Sigmoid colon (tissue), 4 donors: ENCODE measurements around the gene C2orf81.

ENCODE experiments used
- CTCF ChIP-seq, 4 experiments: fragments of 450-650 bp in 3 of 4; fragments of 200-600 bp in 1 of 4; IDR thresholded peaks; one replicate each; pipeline ENCODE4 v1.5.1; 2016 to 2019; ENCODE audit warnings: antibody characterized with exemption in 4 of 4, mild to moderate bottlenecking in 3 of 4, moderate library complexity in 2 of 4
- EP300 ChIP-seq, 4 donors: sonication (generic); formaldehyde crosslinking; IDR thresholded peaks; one replicate each; pipeline ENCODE4 v1.6.1; 2017; ENCODE audit warnings: antibody characterized with exemption in 4 of 4
- POLR2A ChIP-seq, 2 donors: fragments of 450-650 bp; IDR thresholded peaks; one replicate each; pipeline ENCODE4 v1.6.1; 2016; ENCODE audit warnings: antibody characterized with exemption in 2 of 2, mild to moderate bottlenecking in 2 of 2, moderate library complexity in 2 of 2
- POLR2AphosphoS5 ChIP-seq, 4 donors: sonication (generic); formaldehyde crosslinking; IDR thresholded peaks; one replicate each; pipeline ENCODE4 v1.6.1; 2017; ENCODE audit warnings: antibody characterized with exemption in 4 of 4

GRCh38 chr2:74373985-74374384 is 47.4 kb downstream of the C2orf81 start:
- TF ChIP-seq POLR2A (IDR thresholded peaks at IDR 0.05) (no peak), CTCF (IDR thresholded peaks at IDR 0.05) (no peak), POLR2AphosphoS5 (IDR thresholded peaks at IDR 0.05) (no peak), EP300 (IDR thresholded peaks at IDR 0.05) (no peak)
